HG03565 (cell line): ENCODE data around the gene PRKCG.
"Not testable (repeated sequence)": the region's sequence is repeated elsewhere in the genome, so short reads cannot be mapped to it uniquely, and the experiment has no call there.

Source experiments
- ATAC-seq: cut with Tn5 transposase; IDR thresholded peaks from one replicate; pipeline ENCODE4 v1.9.1; 2021; ENCODE audit warnings: mild to moderate bottlenecking, moderate library complexity; ENCODE audit not compliant: unreplicated experiment

The PRKCG gene

DNA sequence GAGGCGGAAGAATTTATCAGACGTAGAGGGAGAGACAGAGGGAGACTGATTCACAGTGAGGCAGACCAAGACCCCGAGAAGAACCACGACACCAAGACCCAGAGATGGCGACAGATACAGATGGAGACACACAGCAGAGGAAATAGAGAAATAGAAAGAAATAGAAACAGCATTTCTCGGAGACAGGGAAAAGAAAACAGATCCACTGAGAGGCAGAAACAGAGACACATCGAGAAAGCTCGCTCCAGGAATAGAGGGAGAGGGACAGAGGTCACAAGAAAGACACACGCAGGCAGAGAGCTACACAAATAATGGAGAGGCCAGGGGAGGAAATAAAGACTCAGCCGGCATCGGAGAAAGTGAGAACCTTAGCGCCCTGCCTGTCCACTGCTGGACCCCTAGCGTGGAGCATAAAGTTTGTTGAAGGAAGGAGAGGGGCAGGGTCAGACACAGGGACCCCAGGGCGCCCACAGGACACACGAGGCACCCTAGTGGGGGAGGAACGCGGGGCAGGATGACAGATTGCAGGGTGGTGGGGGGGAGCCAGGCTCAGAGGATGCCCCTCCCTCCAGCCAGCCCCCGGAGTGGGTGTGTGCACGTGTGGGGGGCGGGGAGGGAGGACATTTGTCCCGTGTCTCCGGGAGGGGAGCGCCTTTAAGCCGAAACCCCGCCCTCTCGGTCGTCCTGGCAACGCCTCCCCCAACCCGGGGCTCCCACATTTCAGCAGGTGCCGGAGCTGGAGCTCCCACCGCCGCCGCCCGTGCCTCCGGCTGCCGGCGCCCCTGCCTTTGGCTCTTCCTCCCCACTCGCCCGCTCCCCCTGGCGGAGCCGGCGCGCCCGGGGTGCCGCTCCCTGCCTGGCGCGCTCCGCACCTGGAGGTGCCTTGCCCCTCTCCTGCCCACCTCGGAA is at the start of gene PRKCG:
Gene PRKCG, plus strand, starts transcription at position 716 of the 909 bp plus-strand sequence. CDS start 298 bp downstream, outside the sequence.
- no peak for ATAC-seq

GRCh38 chr19:53832861-53833260 is 49.1 kb upstream of the PRKCG start:
- ATAC-seq = not testable (repeated sequence)

DNA sequence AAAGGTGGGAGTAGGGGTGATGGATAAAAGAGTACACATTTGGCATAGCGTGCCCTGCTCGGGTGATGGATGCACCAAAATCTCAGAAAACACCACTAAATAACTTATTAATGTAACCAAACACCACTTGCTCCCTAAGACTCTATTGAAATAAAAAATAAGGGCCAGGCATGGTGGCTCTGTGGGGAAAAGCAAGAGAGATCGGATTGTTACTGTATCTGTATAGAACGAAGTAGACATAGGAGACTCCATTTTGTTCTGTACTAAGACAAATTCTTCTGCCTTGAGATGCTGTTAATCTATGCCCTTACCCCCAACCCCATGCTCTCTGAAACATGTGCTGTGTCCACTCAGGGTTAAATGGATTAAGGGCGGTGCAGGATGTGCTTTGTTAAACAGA is 43.6 kb upstream of the PRKCG start:
- not testable (repeated sequence) for ATAC-seq

- ATAC-seq = not testable (repeated sequence)
Observed at GRCh38 chr19:53840241-53840640, 41.8 kb upstream of the PRKCG start.

- ATAC-seq = not testable (repeated sequence)
Observed at GRCh38 chr19:53840914-53841313, 41.1 kb upstream of the PRKCG start.

DNA sequence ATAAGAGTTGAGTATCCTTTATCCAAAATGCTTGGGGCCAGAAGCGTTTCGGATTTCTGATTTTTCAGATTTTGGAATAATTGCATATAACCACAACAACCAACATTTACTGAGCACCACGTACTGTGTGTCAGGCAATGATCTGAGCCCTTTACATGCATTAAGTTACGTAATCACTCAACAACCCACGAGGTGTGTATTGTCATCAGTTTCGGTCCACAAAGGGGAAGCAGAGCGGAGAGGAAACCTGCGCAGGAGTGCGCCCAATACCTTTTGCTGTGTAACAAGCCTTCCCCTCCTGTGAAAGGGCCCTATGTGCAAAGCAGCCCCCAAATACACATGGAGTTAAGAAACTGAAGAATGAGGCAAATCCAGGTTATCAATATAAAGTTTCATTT is 37.1 kb upstream of the PRKCG start:
- no peak for ATAC-seq

GRCh38 chr19:53847555-53847954 is 34.4 kb upstream of the PRKCG start:
- no peak for ATAC-seq

DNA sequence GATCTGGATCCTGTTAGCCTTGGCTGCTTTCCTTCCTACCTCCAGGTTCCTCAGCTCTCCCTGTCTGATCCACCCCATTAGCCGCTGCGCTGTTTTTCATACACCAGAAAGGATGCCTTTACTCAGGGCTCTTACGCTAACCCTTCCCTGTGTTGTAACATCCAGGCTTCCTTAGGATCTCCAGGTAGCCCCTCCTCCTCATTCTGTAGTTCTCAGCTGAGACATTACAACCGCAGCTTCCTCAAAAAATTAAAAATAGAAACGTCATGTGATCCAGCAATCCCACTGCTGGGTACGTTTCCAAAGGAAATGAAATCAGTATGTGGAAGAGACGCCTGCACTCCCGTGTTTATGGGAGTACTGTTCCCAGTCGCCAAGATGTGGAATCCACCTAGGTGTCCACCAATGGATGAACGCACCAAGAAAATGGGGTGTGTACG is 32.7 kb upstream of the PRKCG start:
- ATAC-seq = no peak

- no peak for ATAC-seq
Observed at GRCh38 chr19:53853707-53854106, 28.3 kb upstream of the PRKCG start.

DNA sequence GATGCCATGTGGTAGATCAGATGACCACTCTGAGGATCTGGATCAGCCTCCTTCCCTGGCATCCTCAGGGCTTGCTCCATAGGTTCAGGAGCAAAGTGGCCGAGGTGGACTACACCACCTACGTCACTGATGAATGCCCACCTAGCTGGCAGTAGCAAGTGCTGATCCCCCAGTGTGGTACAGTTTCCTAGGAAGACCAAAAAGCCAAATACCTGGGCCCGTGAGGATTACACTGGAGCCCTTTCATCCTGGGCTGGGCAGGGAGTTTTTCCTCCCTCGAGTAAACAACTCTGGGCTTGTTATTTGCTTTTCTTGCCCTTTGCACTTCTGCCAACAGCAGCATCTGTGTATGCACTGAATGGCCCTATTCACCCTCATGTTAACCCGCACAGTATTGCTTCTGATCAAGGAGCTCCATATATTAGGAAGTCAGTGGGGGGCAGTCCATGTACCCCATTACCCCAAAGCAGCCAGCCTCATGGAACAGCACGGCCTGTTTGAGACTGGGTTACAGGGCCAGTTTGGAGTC is 17.6 kb upstream of the PRKCG start:
- no peak for ATAC-seq

- no peak for ATAC-seq
Observed at GRCh38 chr19:53865523-53865917, 16.5 kb upstream of the PRKCG start.

DNA sequence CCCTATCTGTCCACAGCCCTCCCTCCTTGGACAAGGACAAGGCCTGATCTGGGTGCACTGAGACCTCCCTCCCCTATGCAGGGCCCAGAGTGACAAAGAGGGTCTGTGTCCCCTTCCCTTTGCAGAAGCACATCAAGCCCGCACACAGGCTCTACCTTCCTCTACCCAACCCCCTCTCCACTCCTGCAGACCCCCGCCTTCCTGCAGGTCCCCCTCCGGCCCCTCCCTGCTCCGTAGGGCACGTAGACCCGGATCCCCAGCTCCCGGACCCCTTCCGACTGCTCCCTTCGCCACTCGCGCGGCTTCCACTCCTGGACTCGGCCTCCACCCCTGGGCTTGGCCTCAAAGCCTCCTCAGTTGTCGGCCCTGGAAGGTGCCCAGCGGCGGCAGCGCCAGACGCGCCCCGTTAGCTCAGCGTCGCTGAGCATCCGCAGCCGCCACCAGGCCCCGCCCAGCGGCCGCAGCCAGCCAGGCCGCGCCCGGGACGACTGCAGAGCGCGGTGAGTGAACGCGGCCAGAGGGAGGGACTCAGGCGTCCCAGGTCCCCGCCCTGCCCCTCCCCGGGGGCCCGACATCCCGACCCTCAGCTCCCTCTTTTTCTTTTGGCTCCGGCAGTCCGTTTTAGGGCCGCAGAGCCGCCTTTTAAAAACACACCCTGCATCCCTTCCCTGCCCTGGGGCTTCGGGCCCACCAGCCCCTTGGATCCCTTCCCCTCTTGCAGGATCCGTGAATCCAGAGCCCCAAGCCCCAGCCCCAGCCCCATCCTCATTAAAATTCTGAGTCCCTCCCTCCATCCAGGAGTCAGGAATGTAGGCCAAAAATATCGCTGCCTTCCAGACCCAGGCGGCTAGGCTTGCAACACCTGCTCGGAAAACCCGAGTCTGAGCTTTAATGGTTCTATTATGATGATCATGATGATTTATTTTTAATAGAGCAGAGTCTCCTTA is 15.8 kb upstream of the PRKCG start:
- no peak for ATAC-seq

GRCh38 chr19:53866865-53867224 is 15.2 kb upstream of the PRKCG start:
- ATAC-seq = no peak

DNA sequence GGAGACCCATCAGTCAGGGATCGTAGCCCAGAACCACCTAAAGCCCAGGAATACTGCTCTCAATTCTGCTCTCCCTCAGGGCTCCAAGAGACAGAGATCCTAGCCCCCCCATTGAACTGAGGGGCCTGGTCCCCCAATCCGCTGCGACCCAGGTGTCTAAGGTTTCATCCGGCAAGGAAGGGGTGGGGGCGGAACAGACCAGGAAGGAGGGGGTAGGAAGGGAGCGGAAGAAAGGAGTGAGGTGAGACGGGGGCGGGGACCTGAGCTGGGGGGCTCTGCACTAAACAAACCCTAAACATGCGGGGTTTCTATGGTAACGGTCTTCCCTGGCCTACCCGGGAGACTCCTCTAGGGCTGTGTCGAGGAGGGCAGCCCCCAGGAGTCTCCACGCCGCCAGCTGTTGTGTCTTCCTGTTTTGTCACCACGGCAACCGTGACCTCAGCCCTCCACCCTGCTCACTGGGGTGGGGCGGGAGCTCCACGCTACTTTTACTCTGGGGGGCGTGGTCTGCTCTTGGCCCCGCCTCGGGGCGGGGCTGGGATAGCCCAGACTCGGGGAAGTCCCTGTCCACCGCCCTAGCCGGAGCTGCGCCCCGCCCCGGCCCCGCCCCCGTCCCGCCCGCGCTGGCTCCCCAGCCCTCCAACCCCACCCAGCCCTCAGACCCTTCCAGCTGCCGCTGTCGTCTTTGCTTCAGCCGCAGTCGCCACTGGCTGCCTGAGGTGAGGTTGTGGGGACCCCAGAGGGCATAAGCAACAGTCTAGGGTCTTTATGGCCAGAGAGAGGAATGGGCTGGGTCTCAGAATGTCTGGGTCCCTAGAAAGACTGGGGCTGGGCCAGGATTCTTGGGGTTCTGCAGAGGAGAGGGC is 14.5 kb upstream of the PRKCG start, which contains the start of gene MYADM:
Gene MYADM, plus strand, starts transcription at position 659 of the 866 bp plus-strand sequence. CDS start 5,647 bp downstream, outside the sequence.
- peak; percentile 58 for ATAC-seq

- no peak for ATAC-seq
Observed at GRCh38 chr19:53868091-53868891, 13.7 kb upstream of the PRKCG start.

- ATAC-seq = no peak
Observed at GRCh38 chr19:53868892-53869804, 12.8 kb upstream of the PRKCG start.

DNA sequence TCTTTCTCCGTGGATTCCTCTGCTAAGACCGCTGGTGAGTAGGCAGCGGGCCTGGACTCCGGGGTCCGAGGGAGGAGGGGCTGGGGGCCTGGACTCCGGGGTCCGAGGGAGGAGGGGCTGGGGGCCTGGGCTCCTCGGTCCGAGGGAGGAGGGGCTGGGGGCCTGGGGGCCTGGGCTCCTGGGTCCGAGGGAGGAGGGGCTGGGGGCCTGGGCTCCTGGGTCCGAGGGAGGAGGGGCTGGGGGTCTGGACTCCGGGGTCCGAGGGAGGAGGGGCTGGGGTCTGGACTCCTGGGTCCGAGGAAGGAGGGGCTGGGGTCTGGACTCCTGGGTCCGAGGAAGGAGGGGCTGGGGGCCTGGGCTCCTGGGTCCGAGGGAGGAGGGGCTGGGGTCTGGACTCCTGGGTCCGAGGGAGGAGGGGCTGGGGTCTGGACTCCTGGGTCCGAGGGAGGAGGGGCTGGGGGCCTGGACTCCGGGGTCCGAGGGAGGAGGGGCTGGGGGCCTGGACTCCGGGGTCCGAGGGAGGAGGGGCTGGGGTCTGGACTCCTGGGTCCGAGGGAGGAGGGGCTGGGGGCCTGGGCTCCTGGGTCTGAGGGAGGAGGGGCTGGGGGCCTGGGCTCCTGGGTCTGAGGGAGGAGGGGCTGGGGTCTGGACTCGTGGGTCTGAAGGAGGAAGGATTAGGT is 12.1 kb upstream of the PRKCG start:
- ATAC-seq = not testable (repeated sequence)

DNA sequence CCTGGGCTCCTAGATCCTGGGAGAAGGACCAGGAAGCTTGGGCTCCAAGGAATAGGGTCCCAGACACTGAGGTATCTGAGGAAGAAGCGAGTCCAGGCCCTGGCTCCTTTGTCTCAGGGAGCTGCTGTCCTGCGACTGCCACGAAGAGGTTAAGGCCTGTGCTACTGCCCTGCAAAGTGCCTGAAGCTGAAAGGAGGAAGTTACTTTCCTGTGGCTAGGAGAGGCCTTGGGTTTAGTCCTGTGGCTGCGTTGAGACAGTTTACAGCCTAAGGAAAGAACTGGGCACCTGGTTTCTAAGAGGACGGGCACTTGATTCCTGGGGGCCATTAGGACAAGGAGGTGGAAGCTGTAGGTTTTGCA is 11.5 kb upstream of the PRKCG start:
- no peak for ATAC-seq
